Activated CD4-positive, alpha-beta T cell treated with anti-CD3 and anti-CD28 coated beads, Interleukin-2, Interleukin-6, amounts not matched to agents 100 ng/mL and 50 ng/mL, durations not matched to agents 16 hours and 8 hours (primary cell): ENCODE measurements around the gene EIF3B.
"Not testable (repeated sequence)": the region's sequence is repeated elsewhere in the genome, so short reads cannot be mapped to it uniquely, and the experiment has no call there.

Experiments
- DNase-seq: peaks from one replicate; pipeline ENCODE4 v3.0.0-alpha.2; 2020

EIF3B gene

GRCh38 chr7:2403718-2404648 lies 49.4 kb downstream of the EIF3B start:
- DNase-seq: peak; percentile 28

GRCh38 chr7:2404714-2405119 lies 50.1 kb downstream of the EIF3B start:
- DNase-seq: no peak

DNA sequence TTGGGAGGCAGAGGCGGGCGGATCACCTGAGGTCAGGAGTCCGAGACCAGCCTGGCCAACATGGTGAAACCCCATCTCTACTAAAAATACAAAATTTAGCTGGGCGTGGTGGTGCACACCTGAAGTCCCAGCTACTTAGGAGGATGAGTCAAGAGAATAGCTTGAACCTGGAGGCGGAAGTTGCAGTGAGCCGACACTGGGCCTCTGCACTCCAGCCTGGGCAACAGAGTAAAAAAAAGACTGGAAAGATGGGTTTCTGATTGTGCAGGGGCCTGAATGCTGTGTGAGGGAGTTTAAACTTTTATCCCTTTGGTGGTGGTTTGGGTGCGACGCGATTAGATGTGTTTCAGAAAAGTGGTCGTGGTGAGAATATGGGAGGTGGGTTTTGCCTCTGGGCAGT lies 50.6 kb downstream of the EIF3B start:
- no peak for DNase-seq

DNA sequence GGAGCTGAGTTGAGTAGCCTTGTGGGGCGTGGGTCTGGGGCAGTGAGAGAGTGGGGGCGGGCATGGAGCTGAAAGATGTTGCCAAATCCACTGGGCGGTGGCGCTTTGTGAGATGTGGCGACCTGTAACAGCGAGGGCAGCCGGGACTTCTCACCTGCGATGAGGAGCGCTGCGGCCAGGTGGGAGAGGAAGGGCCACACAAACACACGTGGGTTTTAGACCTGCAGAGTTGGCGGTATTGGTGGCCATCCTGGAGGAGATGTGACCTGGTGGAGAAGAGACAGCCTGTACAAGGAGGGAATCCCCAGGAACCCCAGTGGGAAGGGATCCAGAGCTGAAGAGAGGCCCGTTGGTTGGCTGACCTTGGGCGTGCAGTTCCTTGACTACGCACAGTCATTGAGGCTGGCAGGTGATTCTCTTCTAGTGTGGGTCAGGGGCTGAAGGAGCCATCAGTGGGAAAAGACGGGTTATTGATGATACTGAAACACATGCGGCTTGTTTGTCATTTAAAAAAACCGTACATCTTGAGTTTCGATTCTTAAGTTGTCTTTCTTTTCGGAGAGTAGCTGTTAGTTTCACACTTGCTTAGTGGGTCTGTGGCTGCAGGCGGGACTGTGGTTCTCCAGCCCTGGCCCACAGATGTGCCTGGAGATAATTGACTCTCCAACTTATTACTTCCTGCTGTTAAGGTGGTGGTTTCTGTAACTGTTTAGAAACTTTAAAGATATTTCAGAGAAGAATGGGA lies 51.1 kb downstream of the EIF3B start:
- DNase-seq: peak; percentile 87

DNA sequence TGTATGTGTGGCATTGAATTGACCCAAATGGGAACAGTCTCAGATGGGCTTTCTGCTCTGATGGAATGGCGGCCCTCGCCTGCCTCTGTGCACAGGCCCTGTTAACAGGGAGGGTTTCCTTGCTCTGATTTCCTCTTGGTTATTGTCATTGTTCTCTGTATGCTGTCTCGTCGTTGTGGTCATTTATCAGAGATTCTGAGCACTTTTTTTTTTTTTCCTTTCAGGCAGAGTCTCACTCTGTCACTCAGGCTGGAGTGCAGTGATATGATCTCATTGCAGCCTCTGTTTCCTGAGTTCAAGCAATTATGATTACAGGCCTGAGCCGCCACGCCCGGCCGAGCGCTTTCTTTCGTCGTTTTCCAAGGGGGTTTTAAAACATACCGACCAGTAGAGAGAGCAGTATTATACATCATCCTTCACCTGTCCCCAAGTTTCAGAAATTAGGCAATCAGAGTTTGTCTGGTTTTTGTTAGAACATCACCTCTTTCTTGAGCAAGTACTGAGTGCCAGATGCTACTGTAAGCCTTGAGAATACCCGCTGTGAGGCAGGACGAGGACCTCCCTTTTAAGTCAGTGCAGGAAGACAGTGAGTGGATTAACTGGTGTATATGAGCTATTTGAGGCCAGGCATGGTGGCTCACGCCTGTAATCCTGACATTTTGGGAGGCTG lies 55.3 kb downstream of the EIF3B start:
- DNase-seq: no peak

GRCh38 chr7:2411049-2411448 lies 56.4 kb downstream of the EIF3B start:
- DNase-seq: no peak

DNA sequence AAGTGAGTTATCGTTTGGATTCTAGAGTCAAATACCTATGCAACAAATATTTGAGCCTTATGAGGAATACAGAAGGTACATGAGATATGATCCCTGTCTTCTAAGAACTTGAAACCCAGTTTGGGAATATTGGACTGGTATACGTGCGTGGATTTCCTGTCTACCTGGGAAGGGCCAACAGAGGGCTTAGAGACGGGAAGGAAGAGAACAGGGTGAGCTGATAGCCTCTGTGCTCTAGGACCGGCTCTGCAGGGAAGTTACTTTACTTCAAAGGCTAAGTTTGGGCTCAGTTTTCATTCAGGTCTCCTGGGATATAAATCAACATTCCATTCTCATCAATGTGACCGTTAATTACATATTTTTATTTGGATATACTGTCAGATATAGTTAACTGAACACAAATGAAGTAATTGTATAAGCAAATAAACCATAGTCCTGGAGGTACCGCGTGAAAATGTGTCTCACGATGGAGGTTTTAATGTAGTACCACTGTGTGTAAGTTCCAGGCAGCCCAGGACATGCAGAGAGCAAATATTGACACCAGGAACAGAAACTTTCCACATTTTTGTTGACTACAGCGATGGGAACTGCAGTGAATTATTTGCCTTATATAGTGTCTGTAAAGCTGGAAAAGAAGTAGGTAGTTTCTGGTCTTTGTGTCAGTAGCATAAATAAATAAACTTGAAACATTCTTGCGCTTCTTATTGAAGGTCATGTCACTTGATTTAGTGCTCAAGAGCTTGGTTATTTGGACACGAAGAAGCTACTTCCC lies 57.4 kb downstream of the EIF3B start:
- DNase-seq: no peak

GRCh38 chr7:2412587-2413201 lies 58.1 kb downstream of the EIF3B start:
- DNase-seq: no peak

DNA sequence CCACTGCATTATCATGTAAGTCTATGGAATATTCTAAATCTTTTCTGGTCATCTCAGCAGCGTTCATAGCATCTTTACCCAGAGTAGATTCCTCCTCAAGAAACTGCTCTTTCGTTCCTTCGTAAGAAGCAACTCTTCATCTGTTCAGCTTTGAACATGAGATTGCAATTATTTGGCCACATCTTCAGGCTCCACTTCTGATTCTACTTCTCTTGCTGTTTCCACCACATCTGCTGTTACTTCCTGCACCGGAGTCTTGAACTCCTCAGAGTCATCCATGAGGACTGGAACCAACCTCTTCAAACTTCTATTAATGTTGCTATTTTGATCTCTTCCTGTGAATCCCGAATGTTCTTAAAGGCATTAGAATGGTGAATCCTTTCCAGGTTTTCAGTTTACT lies 61.4 kb downstream of the EIF3B start:
- no peak for DNase-seq

GRCh38 chr7:2416650-2417049 lies 62.0 kb downstream of the EIF3B start:
- DNase-seq: no peak

DNA sequence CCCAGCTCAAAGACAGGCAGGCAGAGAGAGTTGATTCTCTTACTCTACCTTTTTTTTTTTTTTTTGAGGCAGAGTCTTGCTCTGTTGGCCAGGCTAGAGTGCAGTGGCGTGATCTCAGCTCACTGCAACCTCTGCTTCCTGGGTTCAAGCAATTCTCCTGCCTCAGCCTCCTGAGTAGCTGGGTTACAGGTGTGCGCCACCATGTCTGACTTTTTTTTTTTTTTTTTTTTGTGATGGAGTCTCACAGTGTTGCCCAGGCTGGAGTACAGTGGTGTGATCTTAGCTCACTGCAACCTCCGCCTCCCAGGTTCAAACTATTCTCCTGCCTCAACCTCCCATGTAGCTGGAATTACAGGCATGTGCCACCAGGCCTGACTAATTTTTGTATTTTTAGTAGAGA lies 62.6 kb downstream of the EIF3B start:
- DNase-seq: not testable (repeated sequence)

DNA sequence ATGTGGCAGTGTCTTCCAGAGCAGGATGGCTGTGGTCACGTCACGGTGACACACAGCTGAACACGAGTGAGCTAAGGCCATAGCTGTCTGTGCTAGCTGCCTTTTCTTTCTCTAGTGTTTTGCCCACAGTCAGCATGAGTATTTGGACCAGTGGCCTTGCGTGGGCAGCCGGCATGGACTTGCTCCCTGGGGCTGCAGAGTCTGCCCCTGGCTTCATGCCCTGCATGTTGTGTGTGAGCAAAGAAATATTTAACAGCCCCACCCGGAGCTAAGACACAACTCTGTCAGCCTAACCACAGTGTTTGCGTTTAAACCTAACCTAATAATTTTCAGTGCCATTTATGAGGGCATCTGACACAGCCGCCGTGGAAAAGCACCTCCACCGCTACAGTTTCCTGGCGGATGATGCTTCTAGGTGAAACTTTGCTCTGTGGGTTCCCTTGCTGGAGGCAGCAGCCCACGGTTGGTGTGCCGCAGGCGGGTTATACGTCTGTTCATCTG lies 63.4 kb downstream of the EIF3B start:
- DNase-seq: peak; percentile 33

DNA sequence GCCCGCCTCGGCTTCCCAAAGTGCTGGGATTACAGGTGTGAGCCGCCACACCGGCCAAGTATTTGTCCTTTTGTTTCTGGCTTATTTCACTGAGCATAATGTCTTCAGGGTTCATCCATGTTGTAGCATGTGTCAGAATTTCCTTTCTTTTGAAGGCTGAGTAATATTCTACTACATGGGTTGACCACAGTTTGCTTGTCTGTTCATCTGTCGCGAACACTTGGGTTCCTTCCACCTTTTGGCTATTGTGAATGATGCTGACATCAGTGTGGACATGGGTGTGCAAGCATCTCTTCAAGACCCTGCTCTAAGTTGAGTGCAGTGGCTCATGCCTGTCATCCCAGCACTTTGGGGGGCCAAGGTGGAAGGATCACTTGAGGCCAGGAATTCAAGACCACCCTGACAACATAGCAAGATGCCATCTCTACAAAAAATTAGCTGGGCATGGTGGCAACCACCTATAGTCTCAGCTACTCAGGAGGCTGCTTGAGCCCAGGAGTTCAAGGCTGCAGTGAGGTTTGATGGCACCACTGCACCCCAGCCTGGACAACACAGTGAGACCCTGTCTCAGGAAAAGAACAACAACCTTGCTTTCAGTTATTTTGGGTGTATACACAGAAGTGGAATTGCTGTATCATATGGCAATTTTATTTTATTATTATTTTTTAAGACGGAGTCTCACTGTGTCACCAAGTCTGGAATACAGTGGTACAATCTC lies 65.7 kb downstream of the EIF3B start:
- DNase-seq: peak; percentile 30

DNA sequence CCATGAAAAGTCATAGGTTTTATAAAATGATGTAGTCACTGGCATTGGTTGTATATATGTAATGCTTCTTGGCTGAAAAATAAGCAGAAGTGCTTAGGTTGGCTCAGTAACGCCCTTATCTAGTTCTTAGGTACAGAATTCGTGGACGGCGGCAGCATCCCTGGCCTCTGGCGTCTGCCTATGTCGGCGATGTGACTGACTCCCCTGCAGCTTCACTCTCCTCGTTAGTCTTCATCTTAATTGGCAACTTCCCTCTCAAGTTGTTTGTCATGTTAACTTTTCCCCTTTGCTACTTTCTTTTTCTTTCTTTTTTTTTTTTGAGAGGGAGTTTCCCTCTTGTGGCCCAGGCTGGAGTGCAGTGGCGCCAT lies 67.3 kb downstream of the EIF3B start:
- no peak for DNase-seq

- DNase-seq: no peak
These were observed 71.1 kb downstream of the EIF3B start for GRCh38 chr7:2425749-2426148.
